NCI-H2107 treated with DMSO at 0.1 percent for 48 hours (cell line): ENCODE measurements around the gene PCBD2.
"Not testable (repeated sequence)": the region's sequence is repeated elsewhere in the genome, so short reads cannot be mapped to it uniquely, and the experiment has no call there.

ENCODE experiments used
- DNase-seq: peaks from one replicate; lab custom pipeline; 2025; ENCODE audit not compliant: unreplicated experiment; lab: John Stamatoyannopoulos, UW

PCBD2 gene

GRCh38 chr5:134904610-134905245 is at the start of gene PCBD2:
Gene PCBD2 (plus strand): TSS chr5:134905131. CDS start chr5:134905140, 9 bp downstream.
- peak; percentile 26 for DNase-seq

GRCh38 chr5:134856465-134856864 is 48.5 kb upstream of the PCBD2 start:
- not testable (repeated sequence) for DNase-seq

- no peak for DNase-seq
These were observed 47.5 kb upstream of the PCBD2 start for GRCh38 chr5:134857401-134857800.

- no peak for DNase-seq
These were observed 40.2 kb upstream of the PCBD2 start for GRCh38 chr5:134864707-134865106.

- DNase-seq: no peak
These were observed 31.4 kb upstream of the PCBD2 start for GRCh38 chr5:134873494-134873893.

GRCh38 chr5:134873987-134874830 is 30.7 kb upstream of the PCBD2 start, which contains the start of gene TXNDC15:
Gene TXNDC15 (plus strand): TSS chr5:134874371. CDS start chr5:134874428, 57 bp downstream.
- peak; percentile 55 for DNase-seq

- DNase-seq: no peak
These were observed 29.9 kb upstream of the PCBD2 start for GRCh38 chr5:134874831-134875655.

- no peak for DNase-seq
These were observed 27.8 kb upstream of the PCBD2 start for GRCh38 chr5:134877159-134877558.

GRCh38 chr5:134878403-134878802 is 26.5 kb upstream of the PCBD2 start:
- DNase-seq: no peak

GRCh38 chr5:134879456-134879855 is 25.5 kb upstream of the PCBD2 start:
- no peak for DNase-seq

- DNase-seq: not testable (repeated sequence)
These were observed 24.0 kb upstream of the PCBD2 start for GRCh38 chr5:134880937-134881336.

- not testable (repeated sequence) for DNase-seq
These were observed 23.2 kb upstream of the PCBD2 start for GRCh38 chr5:134881711-134882110.

GRCh38 chr5:134887593-134888159 is 17.3 kb upstream of the PCBD2 start:
- DNase-seq: no peak

- no peak for DNase-seq
These were observed 15.6 kb upstream of the PCBD2 start for GRCh38 chr5:134889335-134889734.

GRCh38 chr5:134891473-134891872 is 13.5 kb upstream of the PCBD2 start:
- DNase-seq: no peak

- DNase-seq: no peak
These were observed 12.6 kb upstream of the PCBD2 start for GRCh38 chr5:134892282-134892681.

GRCh38 chr5:134892926-134893325 is 12.0 kb upstream of the PCBD2 start:
- DNase-seq: no peak

- DNase-seq: no peak
These were observed 11.0 kb upstream of the PCBD2 start for GRCh38 chr5:134893748-134894505.

- no peak for DNase-seq
These were observed 2.7 kb upstream of the PCBD2 start for GRCh38 chr5:134902071-134902801.
